HepG2 (cell line): ENCODE results near the gene PRKACA.

Experiments used
- EZH2 ChIP-seq: conservative IDR thresholded peaks from 2 replicates; pipeline ENCODE4 v1.6.1; 2012; ENCODE audit warnings: mild to moderate bottlenecking, low read depth, low read length, moderate library complexity
- HMG20A ChIP-seq: IDR thresholded peaks from 2 replicates; pipeline ENCODE4 v1.6.1; 2016; ENCODE audit warnings: borderline replicate concordance
- HNRNPL ChIP-seq: fragments of 200-400 bp; formaldehyde crosslinking; IDR thresholded peaks from 2 replicates; pipeline ENCODE4 v1.6.1; 2017; ENCODE audit warnings: mild to moderate bottlenecking, low read depth, low read length
- MBD4 ChIP-seq: IDR thresholded peaks from 2 replicates; pipeline ENCODE4 v1.6.1; 2012; ENCODE audit warnings: low read length, inconsistent platforms, borderline replicate concordance
- MXD4 ChIP-seq: IDR thresholded peaks from 2 replicates; pipeline ENCODE4 v1.6.1; 2016; ENCODE audit warnings: mild to moderate bottlenecking, missing biosample characterization, missing genetic modification reagents
- NR2F2 ChIP-seq: IDR thresholded peaks from 2 replicates; pipeline ENCODE4 v1.6.1; 2012; ENCODE audit warnings: low read depth, inconsistent platforms, borderline replicate concordance
- RORA ChIP-seq: sonication (generic); formaldehyde crosslinking; IDR thresholded peaks from 2 replicates; pipeline ENCODE4 v1.5.0; 2020; ENCODE audit warnings: mild to moderate bottlenecking, missing genetic modification reagents, moderate library complexity
- SMARCC2 ChIP-seq: fragments of 450-650 bp; IDR thresholded peaks from 2 replicates; pipeline ENCODE4 v1.6.1; 2017; ENCODE audit warnings: antibody characterized with exemption, mild to moderate bottlenecking
- SP2 ChIP-seq: sonication (generic); formaldehyde crosslinking; IDR thresholded peaks from 2 replicates; pipeline ENCODE4 v1.5.1; 2020; ENCODE audit warnings: mild to moderate bottlenecking, missing genetic modification reagents
- TOE1 ChIP-seq: sonication (generic); formaldehyde crosslinking; IDR thresholded peaks from 2 replicates; pipeline ENCODE4 v1.4.0; 2020; ENCODE audit warnings: mild to moderate bottlenecking, missing genetic modification reagents
- ZFX ChIP-seq: sonication (generic); formaldehyde crosslinking; IDR thresholded peaks from 2 replicates; pipeline ENCODE4 v1.4.0; 2020; ENCODE audit warnings: mild to moderate bottlenecking, low read depth, missing genetic modification reagents, moderate library complexity
- ZNF639 ChIP-seq: conservative IDR thresholded peaks from 2 replicates; pipeline ENCODE4 v1.6.1; 2018; ENCODE audit warnings: missing genetic modification reagents
- TF ChIP-seq, protein P1 (sequence below): sonication (generic); formaldehyde crosslinking; IDR thresholded peaks from 2 replicates; pipeline ENCODE4 v1.5.1; 2020; ENCODE audit warnings: mild to moderate bottlenecking, missing genetic modification reagents, borderline replicate concordance

DNA sequence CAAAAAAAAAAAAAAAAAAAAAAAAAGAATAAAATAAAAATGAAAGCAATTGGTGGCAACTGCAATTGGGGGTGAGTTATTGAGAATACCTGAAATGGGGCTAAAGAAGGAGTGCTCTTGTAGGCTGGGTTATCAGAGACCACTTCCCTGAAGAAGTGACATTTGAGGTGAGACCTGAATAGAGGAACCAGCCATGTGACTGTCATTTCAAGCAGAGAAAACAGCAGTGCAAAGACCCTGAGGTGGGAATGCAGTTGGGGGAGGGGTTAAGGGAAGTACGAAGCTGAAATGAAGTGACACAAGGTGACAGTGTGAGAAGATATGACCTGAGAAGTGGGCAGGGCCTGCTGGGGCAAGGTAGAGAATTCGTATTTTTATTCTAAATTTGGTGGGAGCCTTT lies 51.4 kb downstream of the PRKACA start:
- TF ChIP-seq MXD4 (no peak), EZH2 (no peak), ZNF639 (CRISPR knock-in tag) (no peak), SMARCC2 (no peak), RORA (CRISPR knock-in tag) (no peak), MBD4 (no peak), HMG20A (CRISPR knock-in tag) (no peak), TOE1 (CRISPR knock-in tag) (no peak), NR2F2 (no peak), SP2 (CRISPR knock-in tag) (no peak), ZFX (CRISPR knock-in tag) (no peak), HNRNPL (no peak)
- TF ChIP-seq, protein P1, sequence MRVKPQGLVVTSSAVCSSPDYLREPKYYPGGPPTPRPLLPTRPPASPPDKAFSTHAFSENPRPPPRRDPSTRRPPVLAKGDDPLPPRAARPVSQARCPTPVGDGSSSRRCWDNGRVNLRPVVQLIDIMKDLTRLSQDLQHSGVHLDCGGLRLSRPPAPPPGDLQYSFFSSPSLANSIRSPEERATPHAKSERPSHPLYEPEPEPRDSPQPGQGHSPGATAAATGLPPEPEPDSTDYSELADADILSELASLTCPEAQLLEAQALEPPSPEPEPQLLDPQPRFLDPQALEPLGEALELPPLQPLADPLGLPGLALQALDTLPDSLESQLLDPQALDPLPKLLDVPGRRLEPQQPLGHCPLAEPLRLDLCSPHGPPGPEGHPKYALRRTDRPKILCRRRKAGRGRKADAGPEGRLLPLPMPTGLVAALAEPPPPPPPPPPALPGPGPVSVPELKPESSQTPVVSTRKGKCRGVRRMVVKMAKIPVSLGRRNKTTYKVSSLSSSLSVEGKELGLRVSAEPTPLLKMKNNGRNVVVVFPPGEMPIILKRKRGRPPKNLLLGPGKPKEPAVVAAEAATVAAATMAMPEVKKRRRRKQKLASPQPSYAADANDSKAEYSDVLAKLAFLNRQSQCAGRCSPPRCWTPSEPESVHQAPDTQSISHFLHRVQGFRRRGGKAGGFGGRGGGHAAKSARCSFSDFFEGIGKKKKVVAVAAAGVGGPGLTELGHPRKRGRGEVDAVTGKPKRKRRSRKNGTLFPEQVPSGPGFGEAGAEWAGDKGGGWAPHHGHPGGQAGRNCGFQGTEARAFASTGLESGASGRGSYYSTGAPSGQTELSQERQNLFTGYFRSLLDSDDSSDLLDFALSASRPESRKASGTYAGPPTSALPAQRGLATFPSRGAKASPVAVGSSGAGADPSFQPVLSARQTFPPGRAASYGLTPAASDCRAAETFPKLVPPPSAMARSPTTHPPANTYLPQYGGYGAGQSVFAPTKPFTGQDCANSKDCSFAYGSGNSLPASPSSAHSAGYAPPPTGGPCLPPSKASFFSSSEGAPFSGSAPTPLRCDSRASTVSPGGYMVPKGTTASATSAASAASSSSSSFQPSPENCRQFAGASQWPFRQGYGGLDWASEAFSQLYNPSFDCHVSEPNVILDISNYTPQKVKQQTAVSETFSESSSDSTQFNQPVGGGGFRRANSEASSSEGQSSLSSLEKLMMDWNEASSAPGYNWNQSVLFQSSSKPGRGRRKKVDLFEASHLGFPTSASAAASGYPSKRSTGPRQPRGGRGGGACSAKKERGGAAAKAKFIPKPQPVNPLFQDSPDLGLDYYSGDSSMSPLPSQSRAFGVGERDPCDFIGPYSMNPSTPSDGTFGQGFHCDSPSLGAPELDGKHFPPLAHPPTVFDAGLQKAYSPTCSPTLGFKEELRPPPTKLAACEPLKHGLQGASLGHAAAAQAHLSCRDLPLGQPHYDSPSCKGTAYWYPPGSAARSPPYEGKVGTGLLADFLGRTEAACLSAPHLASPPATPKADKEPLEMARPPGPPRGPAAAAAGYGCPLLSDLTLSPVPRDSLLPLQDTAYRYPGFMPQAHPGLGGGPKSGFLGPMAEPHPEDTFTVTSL (CRISPR knock-in tag): no peak
